Natural killer cell (primary cell): Measurements from ENCODE around the gene TNS4. TPM values are rescaled to one million over a fixed set of nuclear protein-coding genes. Genes with fewer than 3 reads are reported as not detected.
A peak's percentile ranks its signal among the peaks of the same experiment; 100 is the strongest.

Source experiments
- ATAC-seq, 3 donors: fragments of 150-1000 bp in 2 of 3; fragments of 200-7000 bp in 1 of 3; cut with Tn5 transposase; 1 replicate in 1 of 3; 2 replicates in 2 of 3; pipeline ENCODE4 v1.10.0; 2021; ENCODE audit warnings: mild to moderate bottlenecking in 2 of 3, moderate library complexity in 2 of 3
- DNase-seq, 2 donors: peaks; one replicate each; pipeline versions ENCODE4 v3.0.0 to v3.0.0-alpha.2; 2013 to 2021; ENCODE audit warnings: mixed read lengths in 1 of 2
- H3K27ac ChIP-seq: one replicate; pipeline ENCODE4 v1.5.1; 2013; ENCODE audit warnings: mild to moderate bottlenecking, low read length
- H3K27me3 ChIP-seq: one replicate; pipeline ENCODE4 v1.6.1; 2013; ENCODE audit warnings: low read length; ENCODE audit not compliant: control insufficient read depth, insufficient read depth
- H3K36me3 ChIP-seq: one replicate; pipeline ENCODE4 v1.6.1; 2013; ENCODE audit warnings: low read length; ENCODE audit not compliant: control insufficient read depth, insufficient read depth
- H3K4me1 ChIP-seq: one replicate; pipeline ENCODE4 v1.6.1; 2013; ENCODE audit warnings: low read length; ENCODE audit not compliant: control insufficient read depth, insufficient read depth
- H3K4me3 ChIP-seq: one replicate; pipeline ENCODE4 v1.5.1; 2013; ENCODE audit warnings: low read length
- H3K9me3 ChIP-seq: one replicate; pipeline ENCODE4 v1.6.1; 2013; ENCODE audit warnings: low read length; ENCODE audit not compliant: control insufficient read depth, insufficient read depth
- H3K27ac Mint-ChIP-seq, 2 donors: one replicate each; pipeline ENCODE4 v1.8.0; 2022; ENCODE audit warnings: mild to moderate bottlenecking in 2 of 2, mixed read lengths in 2 of 2, moderate library complexity in 1 of 2
- H3K27me3 Mint-ChIP-seq, 2 donors: one replicate each; pipeline ENCODE4 v1.8.0; 2022; ENCODE audit warnings: low read depth in 2 of 2, mixed read lengths in 2 of 2
- H3K36me3 Mint-ChIP-seq: one replicate; pipeline ENCODE4 v1.8.0; 2022; ENCODE audit warnings: mixed read lengths
- H3K4me1 Mint-ChIP-seq, 2 donors: one replicate each; pipeline ENCODE4 v1.8.0; 2022; ENCODE audit warnings: mixed read lengths in 2 of 2
- H3K4me3 Mint-ChIP-seq: one replicate; pipeline ENCODE4 v1.8.0; 2022; ENCODE audit warnings: mild to moderate bottlenecking, moderate library complexity, mixed read lengths
- H3K9me3 Mint-ChIP-seq, 2 donors: one replicate each; pipeline ENCODE4 v1.8.0; 2022; ENCODE audit warnings: mixed read lengths in 2 of 2
- CTCF ChIP-seq: fragments of 200-600 bp; IDR thresholded peaks from one replicate; pipeline ENCODE4 v1.8.0; 2022; ENCODE audit warnings: antibody characterized with exemption
- WGBS: methylation state at CpG from one replicate; pipeline ENCODE4 v1.1.7; 2013; ENCODE audit warnings: missing lambda C conversion rate; ENCODE audit not compliant: insufficient coverage; 5-methylcytosine and 5-hydroxymethylcytosine counted together
- intact Hi-C: fragments of 100-400 bp; cut with micrococcal nuclease; formaldehyde crosslinking; loops from one replicate; pipeline ENCODE4 v1.14.2; 2022
- total RNA-seq, 4 donors: library from RNA; stranded (reverse); fragments of 120-200 nt in 1 of 4; gene quantifications; one replicate each; pipeline versions ENCODE4 v1.2.3 to v1.2.4, GENCODE V29; 2013 to 2022

TNS4 gene
- total RNA-seq, 3 donors from 2014 or later (not counting 1 experiment from before 2014, with no cell fraction given) = 0.65 to 1.8 (median 0.94) TPM

GRCh38 chr17:40452921-40453378 lies 48.5 kb downstream of the TNS4 start:
- no peak for DNase-seq
- ATAC-seq = no peak
- Mint-ChIP-seq H3K36me3 (no peaks in the 10 kb centered on the region), H3K27me3 (peaks cover 0 to 8% of the 10 kb centered on the region in 2 donors), H3K4me1 (peaks cover 9% of the 10 kb centered on the region in 2 donors), H3K9me3 (no peaks in the 10 kb centered on the region), H3K4me3 (no peak overlapping the region), H3K27ac (no peak overlapping the region)
- Histone ChIP-seq H3K36me3 (peaks cover 8% of the 10 kb centered on the region), H3K9me3 (no peaks in the 10 kb centered on the region), H3K4me3 (no peak overlapping the region), H3K27ac (no peak overlapping the region), H3K27me3 (no peaks in the 10 kb centered on the region), H3K4me1 (peaks cover 8% of the 10 kb centered on the region)
- 93% methylated on average over 15 of the region's 15 CpGs for WGBS
- no peak for TF ChIP-seq CTCF
- intact Hi-C loops = no loop called here

GRCh38 chr17:40452216-40452787 lies 49.1 kb downstream of the TNS4 start:
- WGBS = 91% methylated on average over 6 of the region's 7 CpGs
- no peaks in the 10 kb centered on the region for H3K27me3 ChIP-seq
- Mint-ChIP-seq H3K36me3 (no peaks in the 10 kb centered on the region), H3K4me3 (no peak overlapping the region), H3K27me3 (peaks cover 0 to 8% of the 10 kb centered on the region in 2 donors), H3K9me3 (no peaks in the 10 kb centered on the region), H3K27ac (no peak overlapping the region), H3K4me1 (peaks cover 11 to 16% of the 10 kb centered on the region in 2 donors)
- H3K9me3 ChIP-seq = no peaks in the 10 kb centered on the region
- peaks cover 8% of the 10 kb centered on the region for H3K36me3 ChIP-seq
- H3K4me1 ChIP-seq = peaks cover 14% of the 10 kb centered on the region
- H3K4me3 ChIP-seq = no peak overlapping the region
- ATAC-seq (no peak), DNase-seq (no peak)
- no peak for TF ChIP-seq CTCF
- no peak overlapping the region for H3K27ac ChIP-seq
- intact Hi-C loops = no loop called here

GRCh38 chr17:40451420-40451819 lies 50.0 kb downstream of the TNS4 start:
- Histone ChIP-seq H3K9me3 (no peaks in the 10 kb centered on the region), H3K4me1 (peaks cover 21% of the 10 kb centered on the region), H3K27me3 (no peaks in the 10 kb centered on the region), H3K27ac (no peak overlapping the region), H3K4me3 (no peak overlapping the region), H3K36me3 (peaks cover 6% of the 10 kb centered on the region)
- no peak for DNase-seq
- peaks cover 11 to 16% of the 10 kb centered on the region in 2 donors for H3K4me1 Mint-ChIP-seq
- 95% methylated on average over 6 of the region's 6 CpGs for WGBS
- no peak for TF ChIP-seq CTCF
- H3K27ac Mint-ChIP-seq = no peak overlapping the region
- no peaks in the 10 kb centered on the region for H3K9me3 Mint-ChIP-seq
- no peak for ATAC-seq
- no peaks in the 10 kb centered on the region for H3K36me3 Mint-ChIP-seq
- peaks cover 0 to 8% of the 10 kb centered on the region in 2 donors for H3K27me3 Mint-ChIP-seq
- intact Hi-C loops = no loop called here
- no peak overlapping the region for H3K4me3 Mint-ChIP-seq

GRCh38 chr17:40450175-40450574 lies 51.2 kb downstream of the TNS4 start:
- Mint-ChIP-seq H3K9me3 (no peaks in the 10 kb centered on the region), H3K4me1 (peaks cover 14 to 21% of the 10 kb centered on the region in 2 donors), H3K4me3 (no peak overlapping the region), H3K36me3 (no peaks in the 10 kb centered on the region), H3K27ac (no peak overlapping the region), H3K27me3 (peaks cover 0 to 9% of the 10 kb centered on the region in 2 donors)
- no peaks in the 10 kb centered on the region for H3K27me3 ChIP-seq
- H3K4me3 ChIP-seq = no peak overlapping the region
- no peak for ATAC-seq
- H3K27ac ChIP-seq = no peak overlapping the region
- H3K9me3 ChIP-seq = no peaks in the 10 kb centered on the region
- WGBS = 94% methylated on average over 3 of the region's 3 CpGs
- DNase-seq = peak in 1 of 2 donors; percentile 63
- intact Hi-C loops = no loop called here
- peaks cover 3% of the 10 kb centered on the region for H3K36me3 ChIP-seq
- peaks cover 30% of the 10 kb centered on the region for H3K4me1 ChIP-seq
- TF ChIP-seq CTCF = peak; percentile 19
